Measurements from ENCODE around the gene CYP2S1. TPM values are rescaled to one million over a fixed set of nuclear protein-coding genes. Genes with fewer than 3 reads are reported as not detected.

CYP2S1 gene, protein sequence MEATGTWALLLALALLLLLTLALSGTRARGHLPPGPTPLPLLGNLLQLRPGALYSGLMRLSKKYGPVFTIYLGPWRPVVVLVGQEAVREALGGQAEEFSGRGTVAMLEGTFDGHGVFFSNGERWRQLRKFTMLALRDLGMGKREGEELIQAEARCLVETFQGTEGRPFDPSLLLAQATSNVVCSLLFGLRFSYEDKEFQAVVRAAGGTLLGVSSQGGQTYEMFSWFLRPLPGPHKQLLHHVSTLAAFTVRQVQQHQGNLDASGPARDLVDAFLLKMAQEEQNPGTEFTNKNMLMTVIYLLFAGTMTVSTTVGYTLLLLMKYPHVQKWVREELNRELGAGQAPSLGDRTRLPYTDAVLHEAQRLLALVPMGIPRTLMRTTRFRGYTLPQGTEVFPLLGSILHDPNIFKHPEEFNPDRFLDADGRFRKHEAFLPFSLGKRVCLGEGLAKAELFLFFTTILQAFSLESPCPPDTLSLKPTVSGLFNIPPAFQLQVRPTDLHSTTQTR
- total RNA-seq = under 0.01 and 1.3 TPM in 2 replicates

DNA sequence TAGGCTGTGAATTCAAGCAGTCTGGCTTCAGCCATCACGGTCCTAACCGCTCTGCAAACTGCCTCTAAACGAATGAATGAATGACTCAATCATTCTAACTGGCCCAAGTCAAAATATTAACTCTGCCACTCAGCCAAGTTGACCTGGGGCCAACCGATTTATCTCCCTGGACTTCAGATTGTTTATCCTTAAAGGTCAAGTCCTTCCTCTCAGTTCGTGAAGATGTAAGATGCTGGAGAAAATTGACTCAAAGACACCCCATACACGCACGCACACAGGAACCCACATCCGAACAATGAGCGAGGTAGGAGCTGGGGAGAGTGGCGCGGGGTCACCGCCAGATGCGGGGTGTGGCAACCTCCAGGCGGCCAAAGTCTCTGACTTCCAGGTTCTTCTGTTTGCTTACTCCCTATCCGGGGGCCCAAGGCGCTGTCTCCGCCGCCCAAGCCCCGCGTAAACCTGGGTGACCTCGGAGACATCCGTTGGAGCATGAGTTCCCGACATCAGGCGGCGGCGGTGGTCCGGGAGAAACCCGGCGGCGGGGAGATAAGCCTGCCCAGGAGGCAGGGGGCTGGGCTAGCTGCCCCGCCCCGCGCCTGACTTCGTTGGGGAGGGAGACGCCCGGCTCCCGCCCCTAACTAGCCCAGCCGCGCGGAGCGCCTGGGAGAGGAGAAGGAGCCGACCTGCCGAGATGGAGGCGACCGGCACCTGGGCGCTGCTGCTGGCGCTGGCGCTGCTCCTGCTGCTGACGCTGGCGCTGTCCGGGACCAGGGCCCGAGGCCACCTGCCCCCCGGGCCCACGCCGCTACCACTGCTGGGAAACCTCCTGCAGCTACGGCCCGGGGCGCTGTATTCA is at the start of gene CYP2S1:
CYP2S1 (plus strand) TSS at position 646 of the 856 bp plus-strand sequence; CDS start at position 692, 46 bp downstream.

DNA sequence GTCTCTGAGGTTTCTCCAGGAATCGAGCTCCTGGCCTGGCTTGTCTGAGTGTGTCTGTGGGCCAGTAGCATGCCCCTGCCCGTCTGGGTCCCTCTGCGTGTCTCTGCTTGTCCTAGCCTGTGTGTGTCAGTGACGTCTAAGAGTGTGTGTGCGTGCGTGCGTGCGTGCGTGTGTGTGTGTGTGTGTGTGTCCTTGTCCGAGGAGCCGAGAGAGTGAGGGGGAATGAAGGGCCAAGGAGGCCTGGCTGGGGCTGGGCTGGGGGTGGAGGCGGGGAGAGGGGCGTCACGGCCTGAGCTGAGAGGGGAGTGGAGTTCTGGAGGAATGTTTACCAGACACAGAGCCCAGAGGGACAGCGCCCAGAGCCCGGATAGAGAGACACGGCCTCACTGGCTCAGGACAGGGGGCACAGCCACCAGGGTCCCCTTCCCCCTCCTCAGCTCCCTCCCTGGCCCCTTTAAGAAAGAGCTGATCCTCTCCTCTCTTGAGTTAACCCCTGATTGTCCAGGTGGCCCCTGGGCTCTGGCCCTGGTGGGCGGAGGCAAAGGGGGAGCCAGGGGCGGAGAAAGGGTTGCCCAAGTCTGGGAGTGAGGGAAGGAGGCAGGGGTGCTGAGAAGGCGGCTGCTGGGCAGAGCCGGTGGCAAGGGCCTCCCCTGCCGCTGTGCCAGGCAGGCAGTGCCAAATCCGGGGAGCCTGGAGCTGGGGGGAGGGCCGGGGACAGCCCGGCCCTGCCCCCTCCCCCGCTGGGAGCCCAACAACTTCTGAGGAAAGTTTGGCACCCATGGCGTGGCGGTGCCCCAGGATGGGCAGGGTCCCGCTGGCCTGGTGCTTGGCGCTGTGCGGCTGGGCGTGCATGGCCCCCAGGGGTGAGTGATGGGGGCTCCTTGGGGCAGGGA is 25.8 kb downstream of the CYP2S1 start, which contains the start of gene AXL:
AXL (plus strand) TSS at position 609 of the 893 bp plus-strand sequence; CDS start at position 779, 170 bp downstream.

Other genes starting within 250 kb of the CYP2S1 start
- gene CYP2B6, start 201.9 kb upstream of the CYP2S1 start, total RNA-seq = not detected in 2 replicates
- not detected in 2 replicates for gene CYP2A13, start 104.8 kb upstream of the CYP2S1 start, total RNA-seq
- under 0.01 TPM in 1 of 2 replicates, not detected in the other for gene CYP2F1, start 78.8 kb upstream of the CYP2S1 start, total RNA-seq
- 224 and 501 TPM in 2 replicates for gene AXL, start 26.0 kb downstream of the CYP2S1 start, total RNA-seq
- gene HNRNPUL1, start 71.2 kb downstream of the CYP2S1 start, total RNA-seq = 41.7 and 84.2 TPM in 2 replicates
- gene CCDC97, start 117.0 kb downstream of the CYP2S1 start, total RNA-seq = 6.2 and 6.3 TPM in 2 replicates
- gene TGFB1, start 160.7 kb downstream of the CYP2S1 start, total RNA-seq = 8.7 and 10.7 TPM in 2 replicates
- gene B9D2, start 170.9 kb downstream of the CYP2S1 start, total RNA-seq = 3.1 and 6.5 TPM in 2 replicates
- 4.2 and 9.9 TPM in 2 replicates for gene TMEM91, start 183.3 kb downstream of the CYP2S1 start, total RNA-seq
- gene EXOSC5, start 204.1 kb downstream of the CYP2S1 start, total RNA-seq = 9.3 and 22.8 TPM in 2 replicates
- gene BCKDHA, start 204.6 kb downstream of the CYP2S1 start, total RNA-seq = 21.5 and 31.9 TPM in 2 replicates
- gene B3GNT8, start 234.2 kb downstream of the CYP2S1 start, total RNA-seq = 0.96 and 1.1 TPM in 2 replicates
- gene DMAC2, start 246.7 kb downstream of the CYP2S1 start, total RNA-seq = 21.4 and 43.5 TPM in 2 replicates
- gene ERICH4, start 249.9 kb downstream of the CYP2S1 start, total RNA-seq = not detected in 2 replicates

Measured in regular cardiac myocyte (primary cell).